Ascending aorta (tissue), 2 donors: ENCODE measurements around the gene PRR23A. TPM values are rescaled to one million over a fixed set of nuclear protein-coding genes. Genes with fewer than 3 reads are reported as not detected.

Source experiments
- DNase-seq, 2 donors: peaks; one replicate each; pipeline ENCODE4 v3.0.0-alpha.2; 2019; ENCODE audit warnings: low spot score in 2 of 2
- H3K27ac ChIP-seq, 2 donors: fragments of 200-600 bp; sonication (generic); one replicate each; pipeline ENCODE4 v1.5.1; 2016 to 2017; ENCODE audit warnings: mild to moderate bottlenecking in 1 of 2
- H3K27me3 ChIP-seq: fragments of 200-600 bp; sonication (generic); one replicate; pipeline ENCODE4 v1.5.1; 2017
- H3K36me3 ChIP-seq, 2 donors: fragments of 200-600 bp; sonication (generic); one replicate each; pipeline ENCODE4 v1.5.1; 2016
- H3K4me1 ChIP-seq, 2 donors: fragments of 200-600 bp; sonication (generic); one replicate each; pipeline ENCODE4 v1.5.1; 2016 to 2017; ENCODE audit warnings: mild to moderate bottlenecking in 1 of 2
- H3K4me3 ChIP-seq, 2 donors: fragments of 200-600 bp; sonication (generic); one replicate each; pipeline ENCODE4 v1.5.1; 2016 to 2017; ENCODE audit warnings: mild to moderate bottlenecking in 1 of 2
- H3K9me3 ChIP-seq, 2 donors: fragments of 200-600 bp; sonication (generic); one replicate each; pipeline ENCODE4 v1.5.1; 2016
- intact Hi-C: fragments of 100-400 bp; cut with DNase I; formaldehyde crosslinking; loops from one replicate; pipeline ENCODE4 v1.15.1; 2023
- total RNA-seq: library from RNA; depleted of rRNA; stranded (reverse); fragments of >200 nt; gene quantifications from one replicate; pipeline ENCODE4 v1.1.0, GENCODE V29; 2016
- TF ChIP-seq, protein P1 (sequence below), 3 experiments: fragments of 200-600 bp in 2 of 3; fragments of 450-650 bp in 1 of 3; sonication (generic) in 2 of 3; IDR thresholded peaks; one replicate each; pipeline ENCODE4 v1.5.1; 2016 to 2019; ENCODE audit warnings: antibody characterized with exemption in 3 of 3, mild to moderate bottlenecking in 1 of 3, moderate library complexity in 1 of 3

PRR23A gene
- total RNA-seq, 1 donor from 2014 or later = not detected

DNA sequence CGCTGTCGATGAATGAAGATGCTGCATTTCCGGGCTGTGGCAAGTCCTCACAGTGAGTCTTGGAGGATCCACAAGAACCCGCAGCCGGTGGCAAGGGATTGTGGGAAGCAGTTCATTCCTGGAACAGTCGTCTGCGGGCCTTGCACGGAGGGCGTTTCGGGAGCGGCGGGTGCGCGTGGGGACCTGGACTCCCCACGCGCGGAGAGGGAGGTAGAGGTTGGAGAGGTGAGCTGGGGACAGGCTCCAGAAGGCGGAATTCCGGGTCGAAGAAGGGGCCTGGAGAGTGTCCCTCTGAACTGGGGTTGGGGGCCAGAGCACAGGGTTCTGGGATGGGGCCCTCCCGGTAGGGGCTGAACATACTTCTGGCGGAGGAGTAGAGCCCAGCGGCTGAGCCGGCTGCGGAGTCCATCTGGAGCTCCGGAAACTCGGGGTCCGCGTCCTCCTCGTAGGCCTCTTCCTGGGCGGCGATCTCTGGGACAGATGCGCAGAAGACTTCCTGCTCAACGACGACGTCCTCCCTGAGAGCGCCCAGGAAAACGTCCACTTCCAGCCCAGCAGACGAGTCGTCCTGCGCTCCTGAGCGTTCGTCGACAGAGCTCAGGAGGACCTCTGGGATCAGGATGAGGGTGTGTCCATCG is 593 bp downstream of the PRR23A start:
- Histone ChIP-seq H3K9me3 (peaks cover 0 to 5% of the 10 kb centered on the region in 2 donors), H3K27me3 (no peaks in the 10 kb centered on the region), H3K4me1 (no peaks in the 10 kb centered on the region), H3K4me3 (no peak overlapping the region), H3K36me3 (no peaks in the 10 kb centered on the region), H3K27ac (no peak overlapping the region)
- intact Hi-C loops = no loop called here
- TF ChIP-seq, protein P1, sequence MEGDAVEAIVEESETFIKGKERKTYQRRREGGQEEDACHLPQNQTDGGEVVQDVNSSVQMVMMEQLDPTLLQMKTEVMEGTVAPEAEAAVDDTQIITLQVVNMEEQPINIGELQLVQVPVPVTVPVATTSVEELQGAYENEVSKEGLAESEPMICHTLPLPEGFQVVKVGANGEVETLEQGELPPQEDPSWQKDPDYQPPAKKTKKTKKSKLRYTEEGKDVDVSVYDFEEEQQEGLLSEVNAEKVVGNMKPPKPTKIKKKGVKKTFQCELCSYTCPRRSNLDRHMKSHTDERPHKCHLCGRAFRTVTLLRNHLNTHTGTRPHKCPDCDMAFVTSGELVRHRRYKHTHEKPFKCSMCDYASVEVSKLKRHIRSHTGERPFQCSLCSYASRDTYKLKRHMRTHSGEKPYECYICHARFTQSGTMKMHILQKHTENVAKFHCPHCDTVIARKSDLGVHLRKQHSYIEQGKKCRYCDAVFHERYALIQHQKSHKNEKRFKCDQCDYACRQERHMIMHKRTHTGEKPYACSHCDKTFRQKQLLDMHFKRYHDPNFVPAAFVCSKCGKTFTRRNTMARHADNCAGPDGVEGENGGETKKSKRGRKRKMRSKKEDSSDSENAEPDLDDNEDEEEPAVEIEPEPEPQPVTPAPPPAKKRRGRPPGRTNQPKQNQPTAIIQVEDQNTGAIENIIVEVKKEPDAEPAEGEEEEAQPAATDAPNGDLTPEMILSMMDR (IDR thresholded peaks at IDR 0.05) = no peak
- no peak for DNase-seq

GRCh38 chr3:138995706-138996105 is 10.4 kb downstream of the PRR23A start:
- TF ChIP-seq, protein P1 (IDR thresholded peaks at IDR 0.05) = no peak
- H3K4me3 ChIP-seq = no peak overlapping the region
- H3K27me3 ChIP-seq = no peaks in the 10 kb centered on the region
- intact Hi-C loops = no loop called here
- H3K9me3 ChIP-seq = no peaks in the 10 kb centered on the region
- DNase-seq = no peak
- H3K36me3 ChIP-seq = no peaks in the 10 kb centered on the region
- H3K4me1 ChIP-seq = no peaks in the 10 kb centered on the region
- no peak overlapping the region for H3K27ac ChIP-seq

GRCh38 chr3:138987181-138987580 is 18.9 kb downstream of the PRR23A start:
- intact Hi-C loops = no loop called here
- H3K9me3 ChIP-seq = no peaks in the 10 kb centered on the region
- DNase-seq = no peak
- H3K27ac ChIP-seq = no peak overlapping the region
- no peaks in the 10 kb centered on the region for H3K4me1 ChIP-seq
- no peak overlapping the region for H3K4me3 ChIP-seq
- TF ChIP-seq, protein P1 (IDR thresholded peaks at IDR 0.05) = no peak
- no peaks in the 10 kb centered on the region for H3K36me3 ChIP-seq
- H3K27me3 ChIP-seq = no peaks in the 10 kb centered on the region

DNA sequence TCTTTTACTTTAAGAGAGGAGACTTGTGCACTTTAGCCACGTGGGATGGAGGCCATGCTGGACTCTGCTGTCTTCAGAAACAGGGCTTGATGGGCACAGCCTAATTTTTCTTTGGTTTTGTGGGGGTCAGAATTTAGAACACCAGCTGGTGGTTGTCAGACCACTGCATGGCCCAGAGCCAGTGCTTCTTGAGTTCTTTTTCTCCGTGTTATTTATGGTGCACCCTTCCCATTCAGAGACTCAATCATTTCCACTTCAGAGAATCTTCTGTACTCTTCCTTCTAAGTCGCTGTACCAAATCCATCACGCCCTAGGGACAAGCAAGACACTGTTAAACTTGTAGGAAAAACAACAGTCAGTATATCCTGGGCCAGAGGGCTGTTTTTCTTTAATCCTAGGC is 20.1 kb downstream of the PRR23A start:
- H3K4me1 ChIP-seq = no peaks in the 10 kb centered on the region
- no peak overlapping the region for H3K4me3 ChIP-seq
- H3K27ac ChIP-seq = no peak overlapping the region
- intact Hi-C loops = no loop called here
- H3K36me3 ChIP-seq = no peaks in the 10 kb centered on the region
- TF ChIP-seq, protein P1 (IDR thresholded peaks at IDR 0.05) = no peak
- H3K9me3 ChIP-seq = no peaks in the 10 kb centered on the region
- H3K27me3 ChIP-seq = no peaks in the 10 kb centered on the region
- no peak for DNase-seq

DNA sequence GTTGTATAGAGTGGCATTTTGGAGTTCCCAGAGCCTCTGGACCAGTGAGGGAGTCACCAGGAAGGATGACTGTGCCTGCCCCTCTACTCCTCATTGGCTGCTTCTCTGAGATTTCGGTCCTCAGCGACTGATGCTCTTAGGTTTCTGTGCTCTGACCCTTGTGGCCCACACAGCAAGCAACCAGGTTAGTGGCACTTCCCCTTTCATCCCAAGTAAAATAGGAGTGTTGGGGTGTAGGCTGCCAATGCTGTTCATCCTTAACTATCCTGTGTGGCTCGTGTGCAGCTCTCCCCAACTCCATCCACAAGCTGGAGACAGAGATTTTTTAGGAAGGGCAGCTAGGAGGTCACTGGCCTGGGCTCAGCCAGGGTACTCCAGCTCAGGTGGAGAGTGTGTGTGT is 21.3 kb downstream of the PRR23A start:
- Histone ChIP-seq H3K4me1 (no peaks in the 10 kb centered on the region), H3K27ac (no peak overlapping the region), H3K4me3 (no peak overlapping the region), H3K27me3 (no peaks in the 10 kb centered on the region), H3K9me3 (no peaks in the 10 kb centered on the region), H3K36me3 (no peaks in the 10 kb centered on the region)
- TF ChIP-seq, protein P1 (IDR thresholded peaks at IDR 0.05) = no peak
- intact Hi-C loops = no loop called here
- no peak for DNase-seq

DNA sequence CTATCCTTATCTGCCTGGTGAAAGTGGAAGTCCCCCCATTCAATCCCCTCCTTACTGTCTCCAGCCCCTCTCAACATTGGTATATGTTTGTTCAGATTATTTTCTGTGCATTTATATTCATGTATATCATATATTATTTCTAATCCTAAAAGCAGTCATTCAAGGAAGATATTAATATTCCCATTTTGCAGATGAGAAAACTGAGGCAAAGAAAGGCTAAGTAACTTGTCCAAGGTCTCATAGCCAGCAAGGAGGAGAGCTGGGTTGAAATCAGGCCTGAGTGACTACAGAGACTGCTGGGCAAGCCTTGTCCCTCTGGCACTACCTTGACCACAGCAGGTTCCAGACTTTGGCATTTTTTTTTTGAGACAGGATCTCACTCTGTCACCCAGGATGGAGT is 30.0 kb downstream of the PRR23A start:
- H3K27ac ChIP-seq = no peak overlapping the region
- TF ChIP-seq, protein P1 (IDR thresholded peaks at IDR 0.05) = no peak
- no peak overlapping the region for H3K4me3 ChIP-seq
- no peaks in the 10 kb centered on the region for H3K36me3 ChIP-seq
- H3K4me1 ChIP-seq = no peaks in the 10 kb centered on the region
- intact Hi-C loops = no loop called here
- no peaks in the 10 kb centered on the region for H3K9me3 ChIP-seq
- no peaks in the 10 kb centered on the region for H3K27me3 ChIP-seq
- no peak for DNase-seq
